Ishikawa (cell line): ENCODE measurements around the gene KLF1.

Source experiments
- CEBPB ChIP-seq: IDR thresholded peaks from 2 replicates; pipeline ENCODE4 v1.6.1; 2012
- CREB1 ChIP-seq: IDR thresholded peaks from 2 replicates; pipeline ENCODE4 v1.6.1; 2012; ENCODE audit warnings: low read depth
- EGR1 ChIP-seq: IDR thresholded peaks from 2 replicates; pipeline ENCODE4 v1.6.1; 2012
- EP300 ChIP-seq: IDR thresholded peaks from 2 replicates; pipeline ENCODE4 v1.6.1; 2012; ENCODE audit warnings: borderline replicate concordance
- FOXM1 ChIP-seq: IDR thresholded peaks from 2 replicates; pipeline ENCODE4 v1.6.1; 2012; ENCODE audit warnings: low read depth, borderline replicate concordance
- NFIC ChIP-seq: IDR thresholded peaks from 2 replicates; pipeline ENCODE4 v1.6.1; 2012
- RAD21 ChIP-seq: IDR thresholded peaks from 2 replicates; pipeline ENCODE4 v1.6.1; 2012; ENCODE audit warnings: low read depth
- TAF1 ChIP-seq: IDR thresholded peaks from 2 replicates; pipeline ENCODE4 v1.6.1; 2012; ENCODE audit warnings: low read depth, mild to moderate bottlenecking
- TCF12 ChIP-seq: IDR thresholded peaks from 2 replicates; pipeline ENCODE4 v1.6.1; 2012; ENCODE audit warnings: low read depth
- TEAD4 ChIP-seq: IDR thresholded peaks from 2 replicates; pipeline ENCODE4 v1.6.1; 2012
- YY1 ChIP-seq: IDR thresholded peaks from 2 replicates; pipeline ENCODE4 v1.6.1; 2012; ENCODE audit warnings: low read depth
- ZBTB7A ChIP-seq: IDR thresholded peaks from 2 replicates; pipeline ENCODE4 v1.6.1; 2012; ENCODE audit warnings: low read depth
- TF ChIP-seq, protein P1 (sequence below): IDR thresholded peaks from 2 replicates; pipeline ENCODE4 v1.6.1; 2012
- TF ChIP-seq, protein P2 (sequence below): IDR thresholded peaks from 2 replicates; pipeline ENCODE4 v1.6.1; 2012; ENCODE audit warnings: low read depth, mild to moderate bottlenecking
- TF ChIP-seq, protein P3 (sequence below): IDR thresholded peaks from 2 replicates; pipeline ENCODE4 v1.6.1; 2012

The KLF1 gene

DNA sequence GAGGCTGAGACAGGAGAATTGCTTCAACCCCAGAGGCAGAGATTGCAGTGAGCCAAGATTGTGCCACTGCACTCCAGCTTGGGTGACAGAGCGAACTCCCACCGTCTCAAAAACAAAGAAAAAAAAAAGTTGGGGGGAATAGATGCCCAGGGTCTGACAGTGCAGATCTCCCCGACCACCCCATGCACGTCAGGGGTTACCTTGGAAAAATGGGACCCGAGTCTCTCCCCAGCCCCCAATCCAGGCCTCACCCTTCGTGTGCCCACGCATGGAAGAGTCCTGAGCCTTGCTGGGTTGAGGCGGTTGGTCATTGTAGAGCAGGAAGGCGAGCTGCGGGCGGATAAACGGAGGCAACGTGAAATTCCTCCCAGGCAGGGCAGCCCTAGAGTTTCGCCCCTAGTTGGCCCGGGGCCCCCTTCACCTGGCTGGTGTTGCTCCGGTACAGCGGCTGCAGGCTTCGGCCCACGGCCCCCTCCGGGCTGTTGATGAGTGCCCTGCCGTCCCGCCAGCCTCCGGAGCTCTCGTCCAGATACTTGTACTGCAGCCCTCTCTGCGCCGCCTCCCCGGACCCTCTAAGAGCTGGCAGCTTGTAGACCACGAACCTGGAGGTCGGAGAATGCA, 6.3 kb downstream of the KLF1 start:
- TF ChIP-seq TEAD4 (no peak), TAF1 (no peak; the same call in 1 of the 2 replicates), RAD21 (no peak), TCF12 (no peak), NFIC (no peak), EP300 (no peak), EGR1 (no peak), CREB1 (no peak), FOXM1 (no peak), CEBPB (no peak), ZBTB7A (no peak), YY1 (no peak)
- TF ChIP-seq, protein P1, sequence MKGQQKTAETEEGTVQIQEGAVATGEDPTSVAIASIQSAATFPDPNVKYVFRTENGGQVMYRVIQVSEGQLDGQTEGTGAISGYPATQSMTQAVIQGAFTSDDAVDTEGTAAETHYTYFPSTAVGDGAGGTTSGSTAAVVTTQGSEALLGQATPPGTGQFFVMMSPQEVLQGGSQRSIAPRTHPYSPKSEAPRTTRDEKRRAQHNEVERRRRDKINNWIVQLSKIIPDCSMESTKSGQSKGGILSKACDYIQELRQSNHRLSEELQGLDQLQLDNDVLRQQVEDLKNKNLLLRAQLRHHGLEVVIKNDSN, result no peak
- TF ChIP-seq, protein P2, sequence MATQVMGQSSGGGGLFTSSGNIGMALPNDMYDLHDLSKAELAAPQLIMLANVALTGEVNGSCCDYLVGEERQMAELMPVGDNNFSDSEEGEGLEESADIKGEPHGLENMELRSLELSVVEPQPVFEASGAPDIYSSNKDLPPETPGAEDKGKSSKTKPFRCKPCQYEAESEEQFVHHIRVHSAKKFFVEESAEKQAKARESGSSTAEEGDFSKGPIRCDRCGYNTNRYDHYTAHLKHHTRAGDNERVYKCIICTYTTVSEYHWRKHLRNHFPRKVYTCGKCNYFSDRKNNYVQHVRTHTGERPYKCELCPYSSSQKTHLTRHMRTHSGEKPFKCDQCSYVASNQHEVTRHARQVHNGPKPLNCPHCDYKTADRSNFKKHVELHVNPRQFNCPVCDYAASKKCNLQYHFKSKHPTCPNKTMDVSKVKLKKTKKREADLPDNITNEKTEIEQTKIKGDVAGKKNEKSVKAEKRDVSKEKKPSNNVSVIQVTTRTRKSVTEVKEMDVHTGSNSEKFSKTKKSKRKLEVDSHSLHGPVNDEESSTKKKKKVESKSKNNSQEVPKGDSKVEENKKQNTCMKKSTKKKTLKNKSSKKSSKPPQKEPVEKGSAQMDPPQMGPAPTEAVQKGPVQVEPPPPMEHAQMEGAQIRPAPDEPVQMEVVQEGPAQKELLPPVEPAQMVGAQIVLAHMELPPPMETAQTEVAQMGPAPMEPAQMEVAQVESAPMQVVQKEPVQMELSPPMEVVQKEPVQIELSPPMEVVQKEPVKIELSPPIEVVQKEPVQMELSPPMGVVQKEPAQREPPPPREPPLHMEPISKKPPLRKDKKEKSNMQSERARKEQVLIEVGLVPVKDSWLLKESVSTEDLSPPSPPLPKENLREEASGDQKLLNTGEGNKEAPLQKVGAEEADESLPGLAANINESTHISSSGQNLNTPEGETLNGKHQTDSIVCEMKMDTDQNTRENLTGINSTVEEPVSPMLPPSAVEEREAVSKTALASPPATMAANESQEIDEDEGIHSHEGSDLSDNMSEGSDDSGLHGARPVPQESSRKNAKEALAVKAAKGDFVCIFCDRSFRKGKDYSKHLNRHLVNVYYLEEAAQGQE, result no peak
- TF ChIP-seq, protein P3, sequence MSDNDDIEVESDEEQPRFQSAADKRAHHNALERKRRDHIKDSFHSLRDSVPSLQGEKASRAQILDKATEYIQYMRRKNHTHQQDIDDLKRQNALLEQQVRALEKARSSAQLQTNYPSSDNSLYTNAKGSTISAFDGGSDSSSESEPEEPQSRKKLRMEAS, result no peak

DNA sequence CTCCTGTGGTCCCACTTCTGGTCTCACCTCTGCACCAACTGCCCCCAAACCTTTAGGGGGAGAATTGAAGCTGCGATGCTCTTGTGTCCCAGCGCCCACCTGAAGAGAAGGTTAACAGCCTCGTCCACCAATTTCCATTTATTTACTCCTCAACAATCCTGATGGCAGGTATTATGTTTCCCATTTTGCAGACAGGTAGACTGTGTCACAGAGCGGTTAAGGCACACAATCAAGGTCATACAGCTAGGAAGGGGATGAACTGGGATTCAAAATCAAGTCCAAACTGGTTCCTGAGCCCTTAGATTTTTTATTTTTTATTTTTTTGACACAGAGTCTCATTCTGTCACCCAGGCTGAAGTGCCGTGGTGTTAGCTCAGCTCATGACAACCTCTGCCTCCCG, 11.9 kb downstream of the KLF1 start:
- TF ChIP-seq EGR1 (no peak), TEAD4 (no peak), TCF12 (no peak), NFIC (no peak), CREB1 (no peak)
- TF ChIP-seq, protein P2, result no peak
- TF ChIP-seq, protein P3, result no peak

DNA sequence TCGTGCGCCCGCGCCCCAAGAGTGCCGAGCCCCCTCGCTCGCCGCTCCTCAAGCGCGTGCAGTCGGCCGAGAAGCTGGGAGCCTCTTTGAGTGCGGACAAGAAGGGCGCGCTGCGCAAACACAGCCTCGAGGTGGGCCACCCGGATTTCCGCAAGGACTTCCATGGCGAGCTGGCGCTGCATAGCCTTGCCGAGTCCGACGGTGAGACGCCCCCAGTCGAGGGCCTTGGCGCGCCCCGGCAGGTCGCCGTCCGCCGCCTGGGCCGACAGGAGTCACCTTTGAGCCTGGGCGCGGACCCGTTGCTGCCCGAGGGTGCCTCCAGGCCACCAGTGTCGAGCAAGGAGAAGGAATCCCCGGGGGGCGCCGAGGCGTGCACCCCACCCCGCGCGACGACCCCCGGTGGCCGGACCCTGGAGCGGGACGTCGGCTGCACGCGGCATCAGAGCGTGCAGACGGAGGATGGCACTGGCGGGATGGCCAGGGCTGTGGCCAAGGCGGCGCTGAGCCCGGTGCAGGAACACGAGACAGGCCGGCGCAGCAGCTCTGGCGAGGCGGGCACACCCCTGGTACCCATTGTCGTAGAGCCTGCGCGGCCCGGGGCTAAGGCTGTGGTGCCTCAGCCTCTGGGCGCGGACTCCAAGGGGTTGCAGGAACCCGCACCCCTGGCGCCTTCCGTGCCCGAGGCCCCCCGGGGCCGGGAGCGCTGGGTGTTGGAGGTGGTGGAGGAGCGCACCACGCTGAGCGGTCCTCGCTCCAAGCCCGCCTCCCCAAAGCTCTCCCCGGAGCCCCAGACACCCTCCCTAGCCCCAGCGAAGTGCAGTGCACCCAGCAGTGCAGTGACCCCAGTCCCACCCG, 12.9 kb downstream of the KLF1 start:
- TF ChIP-seq FOXM1 (no peak), RAD21 (no peak), TCF12 (no peak), ZBTB7A (no peak), NFIC (no peak), TEAD4 (no peak), YY1 (no peak), EGR1 (no peak), CEBPB (no peak), EP300 (no peak), CREB1 (no peak), TAF1 (no peak)
- TF ChIP-seq, protein P1, result no peak
- TF ChIP-seq, protein P3, result no peak
- TF ChIP-seq, protein P2, result no peak
